ENCODE data around the gene POLR2E. TPM values are rescaled to one million over a fixed set of nuclear protein-coding genes. Genes with fewer than 3 reads are reported as not detected.
A peak's percentile ranks its signal among the peaks of the same experiment; 100 is the strongest.

POLR2E gene
- total RNA-seq, 6 donors from 2014 or later, result 50.0 to 176 (median 103) TPM

DNA sequence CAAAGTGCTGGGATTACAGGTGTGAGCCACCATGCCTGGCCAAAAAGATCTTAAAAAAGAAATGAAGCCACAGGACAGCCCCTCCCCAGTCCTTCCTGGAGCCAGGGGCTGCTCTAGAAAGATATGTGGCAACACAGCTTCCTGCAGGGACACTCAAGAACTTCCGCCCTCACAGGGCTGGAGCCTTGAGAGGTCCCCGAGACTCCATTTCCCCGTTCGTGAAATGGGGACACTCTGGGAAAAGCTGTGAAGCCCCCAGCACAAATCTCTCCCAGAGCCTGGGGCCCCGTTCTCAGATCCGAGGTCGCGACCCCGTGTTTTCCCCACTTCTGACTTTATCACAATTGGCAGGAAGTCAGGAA is 6.1 kb upstream of the POLR2E start:
- H3K4me1 ChIP-seq, result peaks cover 70 to 80% (median 75%) of the 10 kb centered on the region in 4 donors
- peak overlapping the region in 3 of 4 donors; percentile 6 to 27 (median 13) for H3K4me3 ChIP-seq
- TF ChIP-seq, protein P1, sequence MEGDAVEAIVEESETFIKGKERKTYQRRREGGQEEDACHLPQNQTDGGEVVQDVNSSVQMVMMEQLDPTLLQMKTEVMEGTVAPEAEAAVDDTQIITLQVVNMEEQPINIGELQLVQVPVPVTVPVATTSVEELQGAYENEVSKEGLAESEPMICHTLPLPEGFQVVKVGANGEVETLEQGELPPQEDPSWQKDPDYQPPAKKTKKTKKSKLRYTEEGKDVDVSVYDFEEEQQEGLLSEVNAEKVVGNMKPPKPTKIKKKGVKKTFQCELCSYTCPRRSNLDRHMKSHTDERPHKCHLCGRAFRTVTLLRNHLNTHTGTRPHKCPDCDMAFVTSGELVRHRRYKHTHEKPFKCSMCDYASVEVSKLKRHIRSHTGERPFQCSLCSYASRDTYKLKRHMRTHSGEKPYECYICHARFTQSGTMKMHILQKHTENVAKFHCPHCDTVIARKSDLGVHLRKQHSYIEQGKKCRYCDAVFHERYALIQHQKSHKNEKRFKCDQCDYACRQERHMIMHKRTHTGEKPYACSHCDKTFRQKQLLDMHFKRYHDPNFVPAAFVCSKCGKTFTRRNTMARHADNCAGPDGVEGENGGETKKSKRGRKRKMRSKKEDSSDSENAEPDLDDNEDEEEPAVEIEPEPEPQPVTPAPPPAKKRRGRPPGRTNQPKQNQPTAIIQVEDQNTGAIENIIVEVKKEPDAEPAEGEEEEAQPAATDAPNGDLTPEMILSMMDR (IDR thresholded peaks at IDR 0.05), result no peak
- TF ChIP-seq EP300 (IDR thresholded peaks at IDR 0.05) (peak in 2 of 4 donors; percentile 18 to 81), POLR2AphosphoS5 (IDR thresholded peaks at IDR 0.05) (peak; percentile 4 to 36), POLR2A (IDR thresholded peaks at IDR 0.05) (peak in 1 of 4 donors; percentile 29)
- peaks cover 0 to 8% (median 7%) of the 10 kb centered on the region in 4 donors for H3K36me3 ChIP-seq
- H3K27me3 ChIP-seq, result no peaks in the 10 kb centered on the region
- peak overlapping the region; percentile 94 to 97 (median 95) for H3K27ac ChIP-seq
- 0 to 10% methylated on average over 2 to 9 of the region's 9 CpGs for WGBS, 2 donors
- DNase-seq (peak in 1 of 2 donors; percentile 90), ATAC-seq (ENCODE audit: low FRiP score in 2 of 2) (no peak)
- no peaks in the 10 kb centered on the region for H3K9me3 ChIP-seq

DNA sequence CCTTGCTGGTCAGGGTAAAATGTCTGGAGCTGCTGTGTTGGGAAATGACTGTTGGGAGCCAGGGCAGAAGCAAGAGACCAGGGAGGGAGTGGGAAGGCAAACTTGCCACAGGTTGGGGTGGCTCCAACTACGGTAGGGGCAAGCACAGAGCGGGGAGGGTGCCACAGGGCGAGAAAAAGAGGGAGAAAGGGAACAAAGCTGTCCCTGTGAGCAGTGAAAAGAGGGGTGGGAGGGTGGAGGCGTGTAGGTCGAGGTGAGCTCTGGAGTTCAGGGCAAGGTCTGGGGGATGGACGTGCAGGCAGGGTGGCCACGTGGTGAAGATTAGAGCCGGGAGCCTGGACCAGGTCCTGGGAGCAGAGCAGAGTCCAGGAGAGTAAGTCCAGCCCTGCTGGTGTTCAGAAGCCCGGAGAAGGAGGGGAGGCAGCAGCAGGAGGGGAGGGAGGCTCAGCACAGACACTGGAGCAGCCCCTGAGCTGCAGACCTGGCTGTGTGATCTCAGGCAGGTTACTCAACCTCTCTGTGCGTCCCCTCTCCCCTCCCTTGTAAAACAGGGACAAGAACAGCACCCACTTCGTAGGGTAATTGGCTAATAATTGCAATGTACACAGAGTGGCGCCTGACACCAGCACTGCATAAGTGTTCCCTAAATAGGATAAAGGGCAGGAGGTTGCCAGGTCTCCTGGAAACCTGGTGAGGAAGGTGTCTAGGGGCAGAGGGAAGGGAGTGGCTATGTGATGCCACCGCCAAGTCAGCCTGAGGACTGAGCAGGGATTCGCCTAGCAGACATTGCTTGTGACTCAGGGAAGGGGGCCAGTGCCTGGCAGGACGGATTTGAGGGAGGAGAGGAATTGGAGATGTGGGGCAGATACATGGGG is 3.2 kb upstream of the POLR2E start:
- WGBS, 2 donors, result 58 to 63% methylated on average over 14 to 15 of the region's 15 CpGs
- ATAC-seq (ENCODE audit: low FRiP score in 2 of 2) (peak in 1 of 2 donors; percentile 59), DNase-seq (peak; percentile 34 to 89)
- Histone ChIP-seq H3K27ac (peak overlapping the region; percentile 94 to 97 (median 95)), H3K9me3 (no peaks in the 10 kb centered on the region), H3K27me3 (no peaks in the 10 kb centered on the region), H3K36me3 (peaks cover 0 to 5% (median 2%) of the 10 kb centered on the region in 4 donors), H3K4me3 (no peak overlapping the region), H3K4me1 (peaks cover 74 to 85% (median 78%) of the 10 kb centered on the region in 4 donors)
- TF ChIP-seq POLR2AphosphoS5 (IDR thresholded peaks at IDR 0.05), result peak; percentile 64 to 70
- TF ChIP-seq, protein P1 (IDR thresholded peaks at IDR 0.05), result no peak
- peak in 2 of 4 donors; percentile 38 to 96 for TF ChIP-seq EP300 (IDR thresholded peaks at IDR 0.05)
- no peak for TF ChIP-seq POLR2A (IDR thresholded peaks at IDR 0.05)

DNA sequence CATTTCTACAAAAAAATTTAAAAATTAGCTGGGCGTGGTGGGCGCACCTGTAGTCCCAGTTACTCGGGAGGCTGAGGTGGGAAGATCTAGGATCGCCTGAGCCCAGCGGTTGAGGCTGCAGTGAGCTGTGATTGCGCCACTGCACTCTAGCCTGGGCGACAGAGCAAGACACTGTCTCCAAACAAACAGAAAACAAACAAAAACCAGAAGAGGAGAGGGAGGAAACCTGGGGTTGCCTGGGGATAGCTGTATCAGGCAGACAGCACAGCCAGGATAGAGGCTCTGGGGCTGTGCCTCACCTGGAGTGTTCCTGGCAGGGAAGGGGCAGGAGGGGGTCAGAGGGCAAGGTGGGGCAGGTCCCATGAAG is 2.6 kb upstream of the POLR2E start:
- TF ChIP-seq, protein P1 (IDR thresholded peaks at IDR 0.05), result no peak
- TF ChIP-seq POLR2AphosphoS5 (IDR thresholded peaks at IDR 0.05) (peak; percentile 38 to 64), EP300 (IDR thresholded peaks at IDR 0.05) (peak in 1 of 4 donors; percentile 7), POLR2A (IDR thresholded peaks at IDR 0.05) (no peak)
- ATAC-seq (ENCODE audit: low FRiP score in 2 of 2) (peak in 1 of 2 donors; percentile 41), DNase-seq (peak in 1 of 2 donors; percentile 82)
- Histone ChIP-seq H3K27ac (peak overlapping the region; percentile 94 to 97 (median 95)), H3K36me3 (peaks cover 0 to 11% (median 5%) of the 10 kb centered on the region in 4 donors), H3K9me3 (no peaks in the 10 kb centered on the region), H3K4me3 (no peak overlapping the region), H3K27me3 (no peaks in the 10 kb centered on the region), H3K4me1 (peaks cover 69 to 82% (median 75%) of the 10 kb centered on the region in 4 donors)
- 68 to 74% methylated on average over 7 of the region's 7 CpGs for WGBS, 2 donors

DNA sequence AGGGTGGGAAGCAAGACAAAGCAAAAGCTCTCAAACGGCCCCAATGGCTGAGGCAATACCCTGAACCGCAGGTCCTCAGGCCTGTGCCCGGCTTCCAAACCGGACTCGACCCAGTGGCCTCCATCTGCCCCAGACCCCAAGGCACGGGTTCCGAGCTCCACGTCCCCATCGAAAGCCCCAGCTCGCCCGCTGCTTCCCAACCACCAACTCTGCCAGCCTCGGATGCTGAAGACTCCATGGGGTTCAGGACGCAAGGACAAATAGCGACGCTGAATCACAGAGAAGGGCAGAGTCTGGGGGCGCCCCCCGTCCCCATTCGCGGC is 559 bp downstream of the POLR2E start:
- ATAC-seq (ENCODE audit: low FRiP score in 2 of 2) (no peak), DNase-seq (no peak)
- no peaks in the 10 kb centered on the region for H3K27me3 ChIP-seq
- TF ChIP-seq POLR2AphosphoS5 (IDR thresholded peaks at IDR 0.05) (no peak), POLR2A (IDR thresholded peaks at IDR 0.05) (no peak), EP300 (IDR thresholded peaks at IDR 0.05) (no peak)
- TF ChIP-seq, protein P1 (IDR thresholded peaks at IDR 0.05), result no peak
- peaks cover 39 to 50% (median 47%) of the 10 kb centered on the region in 4 donors for H3K4me1 ChIP-seq
- H3K4me3 ChIP-seq, result peak overlapping the region; percentile 75 to 100 (median 87)
- WGBS, 2 donors, result 0% methylated on average over 7 to 11 of the region's 19 CpGs
- no peaks in the 10 kb centered on the region for H3K9me3 ChIP-seq
- peaks cover 10 to 42% (median 26%) of the 10 kb centered on the region in 4 donors for H3K36me3 ChIP-seq
- H3K27ac ChIP-seq, result peak overlapping the region; percentile 70 to 91 (median 82)

Data from upper lobe of left lung (tissue), 6 donors.